ENCODE results near the gene ZNF3.
"Not testable (repeated sequence)": the region's sequence is repeated elsewhere in the genome, so short reads cannot be mapped to it uniquely, and the experiment has no call there.

ZNF3 gene

DNA sequence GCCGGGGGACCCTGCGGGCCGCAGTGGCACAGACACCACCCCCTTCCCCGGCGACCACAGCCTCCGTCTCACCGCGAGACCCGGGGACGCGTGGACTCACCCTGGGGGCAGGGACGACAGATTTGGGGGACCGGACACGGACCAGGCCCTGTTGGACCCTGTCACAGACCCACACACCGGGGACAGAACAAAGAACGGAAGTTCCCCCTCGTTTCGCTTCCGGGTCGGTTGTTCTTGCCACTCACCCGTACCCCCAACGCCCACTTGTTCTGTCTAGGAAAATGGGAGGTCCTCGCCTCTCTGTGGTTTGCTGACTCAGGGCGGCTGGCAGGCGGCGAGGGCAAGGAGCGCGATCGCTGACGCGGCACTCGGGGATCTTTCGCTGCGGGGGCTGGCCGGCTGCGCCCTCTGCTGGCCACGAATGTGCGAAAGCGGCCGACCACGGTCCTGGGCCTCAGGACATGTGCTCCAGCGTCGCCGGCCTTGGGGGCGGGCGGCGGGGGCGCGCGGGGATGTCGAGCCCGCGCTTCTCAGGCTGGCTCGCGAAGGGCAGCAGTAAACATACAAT, at the start of gene ZNF3:
ZNF3 (minus strand) TSS at position 189 of the 568 bp plus-strand sequence. CDS start 4,366 bp downstream, outside the sequence.
- DNase-seq = peak; percentile 97

DNA sequence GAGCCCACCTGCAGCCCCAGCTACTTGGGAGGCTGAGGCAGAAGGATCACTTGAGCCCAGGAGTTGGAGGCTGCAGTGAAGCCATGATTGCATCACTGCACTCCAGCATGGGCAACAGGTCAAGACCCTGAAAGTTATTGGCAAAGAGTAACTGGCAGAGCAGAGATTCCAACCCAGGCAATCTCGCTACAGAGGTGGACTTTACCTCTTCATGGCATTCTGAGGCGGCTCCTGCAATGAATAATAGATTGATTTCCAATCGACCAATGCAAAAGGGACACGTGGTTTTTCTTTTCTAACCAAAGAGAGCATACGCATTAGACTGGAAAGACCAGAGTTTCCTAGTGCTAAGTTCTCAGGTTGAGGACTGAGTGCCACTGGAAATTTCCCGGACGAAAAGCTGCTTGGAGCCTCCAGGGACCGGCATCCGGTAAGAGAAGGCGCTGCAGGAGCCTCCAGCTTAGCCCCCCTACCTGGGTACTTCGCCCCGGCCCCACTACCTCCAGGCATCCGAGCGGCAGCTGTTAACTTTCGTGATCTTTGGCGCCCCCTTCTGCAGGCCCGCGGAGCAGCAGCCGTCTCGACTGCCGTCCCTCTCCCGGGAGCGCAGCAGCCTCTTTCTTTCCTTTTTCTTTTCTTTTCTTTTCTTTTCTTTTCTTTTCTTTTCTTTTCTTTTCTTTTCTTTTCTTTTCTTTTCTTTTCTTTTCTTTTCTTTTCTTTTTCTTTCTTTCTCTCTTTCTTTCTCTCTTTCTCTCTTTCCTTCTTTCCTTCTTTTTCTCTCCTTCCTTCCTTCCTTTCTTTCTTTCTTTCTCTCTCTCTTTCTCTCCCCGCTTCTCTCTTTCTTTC, 49.3 kb upstream of the ZNF3 start:
- DNase-seq = peak; percentile 70

DNA sequence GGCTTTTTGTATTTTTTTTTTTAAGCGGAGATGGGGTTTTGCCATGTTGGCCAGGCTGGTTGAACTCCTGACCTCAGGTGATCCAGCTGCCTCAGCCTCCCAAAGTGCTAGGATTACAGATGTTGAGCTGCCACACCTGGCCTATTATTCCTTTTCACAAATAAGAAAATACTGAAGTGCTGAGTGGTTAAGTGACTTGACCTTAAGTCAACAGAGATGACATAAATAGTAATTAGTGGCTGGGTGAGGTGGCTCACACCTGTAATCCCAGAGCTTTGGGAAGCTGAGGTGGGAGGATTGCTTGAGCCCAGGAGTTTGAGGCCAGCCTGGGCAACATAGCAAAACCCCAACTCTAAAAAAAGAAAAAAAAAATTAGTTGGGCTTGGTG, 48.7 kb upstream of the ZNF3 start:
- DNase-seq = not testable (repeated sequence)

DNA sequence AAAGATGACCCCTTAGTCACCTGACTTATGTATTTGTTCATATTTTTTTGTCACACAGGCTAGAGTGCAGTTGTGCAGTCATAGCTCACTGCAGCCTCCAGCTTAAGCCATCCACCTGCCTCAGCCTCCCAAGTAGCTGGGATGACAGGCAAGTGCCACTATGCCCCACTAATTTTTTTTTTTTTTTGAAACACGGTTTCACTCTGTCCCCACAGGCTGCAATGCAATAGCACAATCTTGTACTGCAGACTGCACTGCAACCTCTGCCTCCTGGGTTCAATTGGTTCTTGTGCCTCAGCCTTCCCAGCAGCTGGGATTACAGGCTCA, 47.1 kb upstream of the ZNF3 start:
- no peak for DNase-seq

DNA sequence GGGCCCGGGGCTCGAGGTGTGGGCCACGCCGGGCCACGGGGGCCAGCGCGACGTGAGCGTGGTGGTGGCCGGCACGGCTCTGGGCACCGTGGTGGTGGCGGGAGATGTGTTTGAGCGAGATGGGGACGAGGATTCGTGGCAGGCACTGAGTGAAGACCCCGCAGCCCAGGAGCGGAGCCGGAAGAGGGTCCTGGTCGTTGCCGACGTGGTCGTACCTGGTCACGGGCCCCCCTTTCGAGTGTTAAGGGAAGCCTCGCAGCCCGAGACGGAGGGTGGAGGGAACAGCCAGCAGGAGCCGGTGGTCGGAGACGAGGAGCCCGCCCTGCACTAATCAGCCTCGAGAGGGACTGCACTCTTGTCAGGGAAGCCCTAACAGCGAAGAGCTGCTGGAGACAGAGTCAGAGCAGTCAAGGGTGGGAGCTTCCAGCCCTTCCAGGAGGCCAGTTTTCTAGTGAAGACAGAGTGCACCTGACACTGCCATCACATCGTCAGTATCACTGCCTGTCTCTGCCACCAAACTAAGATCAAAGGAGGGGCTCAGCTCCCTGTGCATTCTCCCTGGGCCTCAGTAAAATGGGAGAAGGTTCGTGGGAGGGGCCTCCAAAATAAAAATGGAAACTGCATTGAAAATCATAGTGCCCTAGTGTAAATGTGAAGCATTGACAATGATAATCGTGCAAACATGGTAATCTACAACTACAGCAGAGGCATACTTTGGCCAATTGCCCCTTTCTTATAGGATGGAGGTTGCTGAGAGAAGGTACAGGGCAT, 46.5 kb upstream of the ZNF3 start:
- DNase-seq = no peak

DNA sequence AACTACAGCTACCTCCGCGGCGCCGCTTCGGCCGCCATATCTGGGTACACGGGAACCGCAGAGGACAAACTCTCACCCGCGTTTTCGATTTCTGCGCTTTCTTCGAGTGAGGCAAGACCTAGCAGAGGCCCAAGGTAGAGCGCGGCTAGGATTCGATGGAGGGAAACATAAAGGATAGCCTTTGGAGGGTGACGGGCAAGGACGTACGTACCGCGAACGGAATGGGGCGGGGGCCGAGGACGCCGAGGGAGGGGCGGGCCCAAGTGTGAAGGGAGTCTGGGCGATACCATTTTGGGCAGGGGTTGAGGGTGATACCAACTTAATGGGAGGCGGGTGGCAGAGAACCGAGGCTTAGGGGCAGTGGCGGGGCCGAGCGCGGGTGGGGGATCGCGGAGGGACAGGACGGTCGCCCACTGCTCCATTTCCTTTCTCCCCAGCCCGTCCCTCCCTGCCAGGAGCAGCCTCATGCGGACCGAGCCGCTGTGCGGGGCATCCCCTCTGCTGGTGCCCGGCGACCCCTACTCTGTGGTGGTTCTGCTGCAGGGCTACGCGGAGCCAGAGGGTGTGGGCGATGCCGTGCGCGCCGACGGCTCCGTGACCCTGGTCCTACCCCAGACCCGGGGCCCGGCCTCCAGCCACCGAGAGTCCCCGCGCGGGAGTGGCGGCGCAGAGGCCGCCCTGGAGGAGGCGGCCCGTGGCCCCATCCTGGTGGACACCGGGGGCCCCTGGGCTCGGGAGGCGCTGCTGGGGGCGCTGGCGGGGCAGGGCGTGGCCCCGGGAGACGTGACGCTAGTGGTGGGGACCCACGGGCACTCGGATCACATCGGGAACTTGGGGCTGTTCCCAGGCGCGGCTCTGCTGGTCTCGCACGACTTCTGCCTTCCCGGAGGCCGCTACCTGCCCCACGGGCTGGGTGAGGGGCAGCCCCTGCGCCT, 45.7 kb upstream of the ZNF3 start, which contains the start of gene MBLAC1:
MBLAC1 (plus strand) TSS at position 37 of the 935 bp plus-strand sequence; CDS start at position 466, 429 bp downstream.
- peak; percentile 95 for DNase-seq

DNA sequence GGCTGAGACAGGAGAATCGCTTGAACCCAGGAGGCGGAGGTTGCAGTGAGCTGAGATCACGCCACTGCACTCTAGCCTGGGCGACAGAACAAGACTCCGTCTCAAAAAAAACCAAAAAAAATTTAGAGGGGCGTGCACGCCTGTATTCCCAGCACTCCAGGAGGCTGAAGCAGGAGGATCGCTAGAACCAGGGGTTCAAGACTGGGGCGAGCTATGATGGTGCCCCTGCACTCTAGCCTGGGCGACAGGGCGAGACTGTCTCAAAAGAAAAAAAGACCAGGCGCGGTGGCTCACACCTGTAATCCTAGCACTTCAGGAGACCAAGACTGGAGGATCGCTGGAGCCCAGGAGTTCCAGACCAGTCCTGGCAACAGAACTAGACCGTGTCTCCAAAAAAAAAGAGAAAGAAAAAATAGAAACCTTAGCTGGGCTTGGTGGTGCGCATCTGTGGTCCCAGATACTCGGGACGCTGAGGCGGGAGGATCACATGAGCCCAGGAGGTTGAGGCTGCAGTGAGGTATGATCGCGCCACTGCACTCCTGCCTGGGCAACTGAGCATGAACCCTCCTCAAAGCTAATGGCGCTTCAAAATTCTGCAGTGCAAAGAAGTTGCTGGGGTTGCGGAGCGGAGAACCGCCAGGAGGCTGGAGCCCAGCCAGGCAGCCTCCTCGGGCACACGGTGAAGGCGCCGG, 44.9 kb upstream of the ZNF3 start:
- no peak for DNase-seq

DNA sequence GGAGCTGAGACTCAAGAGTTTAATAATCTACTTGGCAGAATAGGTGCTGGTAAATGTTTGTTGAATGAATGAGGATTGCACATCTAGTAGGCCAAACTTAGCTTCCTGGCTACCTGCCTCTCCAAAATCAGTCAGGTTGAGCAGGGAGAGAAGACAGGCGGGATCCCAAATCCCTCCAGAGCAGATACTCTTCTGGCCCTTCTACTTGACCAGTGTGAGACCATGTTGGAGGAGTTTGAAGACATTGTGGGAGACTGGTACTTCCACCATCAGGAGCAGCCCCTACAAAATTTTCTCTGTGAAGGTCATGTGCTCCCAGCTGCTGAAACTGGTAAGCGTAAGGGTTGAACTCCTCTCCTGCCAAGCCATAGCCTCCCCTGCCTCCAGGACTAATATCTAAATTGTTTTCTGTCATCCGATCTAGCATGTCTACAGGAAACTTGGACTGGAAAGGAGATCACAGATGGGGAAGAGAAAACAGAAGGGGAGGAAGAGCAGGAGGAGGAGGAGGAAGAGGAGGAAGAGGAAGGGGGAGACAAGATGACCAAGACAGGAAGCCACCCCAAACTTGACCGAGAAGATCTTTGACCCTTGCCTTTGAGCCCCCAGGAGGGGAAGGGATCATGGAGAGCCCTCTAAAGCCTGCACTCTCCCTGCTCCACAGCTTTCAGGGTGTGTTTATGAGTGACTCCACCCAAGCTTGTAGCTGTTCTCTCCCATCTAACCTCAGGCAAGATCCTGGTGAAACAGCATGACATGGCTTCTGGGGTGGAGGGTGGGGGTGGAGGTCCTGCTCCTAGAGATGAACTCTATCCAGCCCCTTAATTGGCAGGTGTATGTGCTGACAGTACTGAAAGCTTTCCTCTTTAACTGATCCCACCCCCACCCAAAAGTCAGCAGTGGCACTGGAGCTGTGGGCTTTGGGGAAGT, 43.0 kb upstream of the ZNF3 start:
- no peak for DNase-seq

DNA sequence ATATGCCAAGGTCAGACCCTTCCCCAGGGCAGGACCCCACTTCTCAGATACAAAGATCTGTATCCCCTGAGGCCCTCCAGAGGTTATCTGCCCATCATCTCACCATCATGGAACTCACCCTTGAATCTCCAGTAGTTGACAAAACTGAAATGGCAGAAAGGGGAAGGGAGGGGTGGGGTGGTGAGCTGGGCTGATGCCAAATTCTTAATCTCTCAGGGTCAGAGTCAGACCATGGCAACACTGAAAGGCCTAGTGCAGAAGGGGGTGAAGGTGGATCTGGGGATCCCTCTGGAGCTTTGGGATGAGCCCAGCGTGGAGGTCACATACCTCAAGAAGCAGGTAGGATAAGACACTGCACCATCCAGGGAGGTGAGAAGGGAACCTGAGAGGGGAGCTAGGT, 41.0 kb upstream of the ZNF3 start:
- DNase-seq = no peak

DNA sequence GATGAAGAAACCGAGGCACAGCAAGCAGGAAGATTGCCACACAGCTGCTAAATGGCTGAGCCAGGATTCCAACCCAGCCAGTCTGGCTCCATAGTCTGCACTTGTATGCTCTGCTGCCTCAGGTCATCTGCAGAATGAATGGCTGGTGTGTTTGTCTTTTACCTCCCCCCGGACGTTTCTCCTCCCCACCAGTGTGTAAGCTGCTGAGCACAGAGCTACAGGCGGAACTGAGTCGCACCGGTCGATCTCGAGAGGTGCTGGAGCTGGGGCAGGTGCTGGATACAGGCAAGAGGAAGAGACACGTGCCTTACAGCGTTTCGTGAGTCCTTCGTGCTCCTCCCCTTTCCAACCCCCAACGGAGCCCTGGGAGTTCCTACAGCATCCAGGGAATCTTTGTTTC, 40.5 kb upstream of the ZNF3 start:
- DNase-seq = peak; percentile 74

DNA sequence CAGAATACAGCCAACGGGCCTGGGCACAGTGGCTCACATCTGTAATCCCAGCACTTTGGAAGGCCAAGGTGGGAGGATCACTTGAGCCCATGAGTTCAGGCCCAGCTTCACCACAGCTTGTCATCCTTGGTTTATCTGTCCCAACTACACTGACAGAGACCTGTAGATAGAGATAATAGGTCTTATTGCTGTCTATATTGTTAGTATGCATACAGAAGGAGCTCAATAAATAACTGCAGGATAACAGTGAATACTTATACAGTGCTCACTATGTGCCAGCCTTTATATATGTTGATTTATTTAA, 39.2 kb upstream of the ZNF3 start:
- no peak for DNase-seq

DNA sequence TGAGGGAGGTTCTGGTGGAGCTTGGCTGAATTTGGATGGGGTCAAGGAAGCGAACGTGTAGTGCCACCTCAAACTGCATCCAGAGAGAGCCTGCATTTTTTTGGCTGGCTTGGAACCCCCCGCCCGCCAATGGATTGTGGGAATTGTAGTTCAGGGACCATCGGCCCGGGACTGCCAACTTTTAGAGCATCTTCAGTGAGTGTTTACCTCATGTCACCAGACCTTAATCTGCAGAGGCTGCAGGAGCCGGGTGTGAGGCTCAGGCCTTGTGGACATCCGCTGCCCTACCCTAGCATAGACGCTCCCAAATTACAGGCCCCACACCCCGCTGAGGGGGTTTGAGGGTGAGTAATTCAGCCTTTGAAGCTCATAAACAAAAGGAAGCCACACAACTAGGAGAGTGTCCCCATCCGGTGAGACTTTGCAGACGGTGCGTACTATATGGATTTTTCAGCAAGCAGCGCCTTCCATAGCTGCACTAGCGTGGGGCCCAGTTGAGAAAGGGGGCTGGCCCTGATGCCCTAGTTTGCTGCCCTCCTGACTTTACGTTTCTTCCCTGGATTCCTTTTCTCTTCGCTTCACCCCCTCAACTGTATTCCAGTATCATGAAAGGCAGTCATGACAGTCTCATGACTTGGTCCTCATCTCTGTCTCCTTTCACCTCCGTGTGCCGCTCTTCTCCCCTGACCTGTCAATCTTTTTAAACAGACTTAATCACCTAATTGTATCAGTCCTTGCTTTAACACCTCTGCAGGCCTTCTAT, 38.6 kb upstream of the ZNF3 start:
- no peak for DNase-seq

DNA sequence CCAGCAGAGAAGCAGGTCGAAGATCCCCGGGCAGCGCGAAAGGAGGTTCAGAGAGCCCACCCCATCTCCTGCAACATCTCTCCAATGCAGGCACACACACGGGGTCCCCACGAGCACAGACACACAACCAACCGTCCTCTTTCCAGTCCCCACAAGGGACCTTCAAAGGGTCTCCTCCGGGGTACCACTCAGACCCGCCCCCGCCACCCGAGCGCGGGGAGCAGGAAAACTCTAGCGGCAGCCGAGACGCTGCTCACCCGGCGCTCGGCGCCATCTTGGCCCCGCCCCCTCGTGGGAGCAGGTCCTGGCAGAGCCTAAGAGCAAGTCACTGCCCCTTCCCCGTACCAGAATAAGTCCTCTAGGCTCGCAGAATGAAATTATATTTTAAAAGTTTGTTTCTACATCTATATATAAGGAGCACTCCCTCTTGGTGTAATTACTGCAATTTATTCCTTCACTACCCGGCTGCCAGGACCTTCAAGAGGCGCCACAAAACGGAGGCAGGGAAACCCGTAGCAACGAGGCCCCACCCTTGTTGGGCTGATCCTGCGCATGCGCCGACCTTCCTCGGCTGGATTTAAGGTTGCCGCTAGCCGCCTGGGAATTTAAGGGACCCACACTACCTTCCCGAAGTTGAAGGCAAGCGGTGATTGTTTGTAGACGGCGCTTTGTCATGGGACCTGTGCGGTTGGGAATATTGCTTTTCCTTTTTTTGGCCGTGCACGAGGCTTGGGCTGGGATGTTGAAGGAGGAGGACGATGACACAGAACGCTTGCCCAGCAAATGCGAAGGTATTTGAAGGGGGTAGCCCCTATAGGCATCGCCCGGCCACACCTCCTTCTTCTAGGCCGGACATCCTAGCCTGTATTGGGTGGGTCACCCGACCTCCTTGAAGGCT, 37.8 kb upstream of the ZNF3 start, which contains the start of the genes CNPY4 and TAF6:
CNPY4 (plus strand) TSS at position 563 of the 898 bp plus-strand sequence; CDS start at position 674, 111 bp downstream.
TAF6 (minus strand) TSS at position 287 of the 898 bp plus-strand sequence. CDS start 5,149 bp downstream, outside the sequence.
- peak; percentile 93 for DNase-seq

DNA sequence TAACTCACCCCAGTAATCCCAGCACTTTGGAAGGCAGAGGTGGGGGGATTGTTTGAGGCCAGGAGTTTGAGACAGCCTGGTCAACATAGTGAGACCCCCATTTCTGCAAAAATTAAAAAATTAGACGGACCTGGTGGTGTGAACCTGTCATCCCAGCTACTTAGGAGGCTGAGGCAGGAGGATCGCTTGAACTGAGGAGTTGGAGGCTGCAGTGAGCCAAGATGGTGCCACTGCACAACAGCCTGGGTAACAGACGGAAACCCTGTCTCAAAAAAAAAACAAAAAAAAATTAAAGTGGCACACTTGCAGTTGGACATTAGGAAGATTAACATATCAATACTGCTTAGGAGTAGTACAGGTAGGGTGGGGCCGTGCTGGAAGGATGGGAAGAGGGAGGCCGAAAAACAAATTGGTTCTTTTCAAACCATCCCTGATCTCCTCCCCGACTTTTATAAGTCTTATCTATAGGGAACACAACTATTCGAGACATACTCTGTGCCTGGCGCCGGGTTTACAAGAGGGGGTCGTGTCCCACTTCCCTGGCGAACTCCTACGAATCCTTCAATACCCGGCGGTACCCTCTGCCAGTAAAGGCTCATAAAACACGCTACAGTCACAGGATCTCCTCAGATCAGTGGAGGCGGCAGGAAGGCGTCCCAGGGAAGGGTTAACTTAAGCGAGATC, 37.0 kb upstream of the ZNF3 start:
- DNase-seq = no peak

DNA sequence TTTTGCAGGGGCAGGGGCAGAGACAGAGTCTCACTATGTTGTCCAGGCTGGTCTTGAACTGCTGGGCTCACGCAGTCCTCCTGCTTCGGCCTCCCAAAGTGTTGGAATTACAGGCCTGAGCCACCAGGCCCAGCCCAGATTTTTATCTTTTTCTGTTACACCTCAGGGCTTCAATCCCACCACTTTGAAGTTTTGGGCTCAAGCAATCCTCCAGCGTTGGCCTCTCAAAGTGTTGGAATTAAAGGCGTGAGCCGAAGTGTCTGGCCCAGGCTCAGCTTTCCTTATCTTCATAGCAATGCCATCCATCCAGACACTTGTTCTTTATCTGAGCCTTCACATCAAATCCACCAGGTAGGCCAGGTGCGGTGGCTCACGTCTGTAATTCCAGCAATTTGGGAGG, 33.5 kb upstream of the ZNF3 start:
- DNase-seq = no peak

DNA sequence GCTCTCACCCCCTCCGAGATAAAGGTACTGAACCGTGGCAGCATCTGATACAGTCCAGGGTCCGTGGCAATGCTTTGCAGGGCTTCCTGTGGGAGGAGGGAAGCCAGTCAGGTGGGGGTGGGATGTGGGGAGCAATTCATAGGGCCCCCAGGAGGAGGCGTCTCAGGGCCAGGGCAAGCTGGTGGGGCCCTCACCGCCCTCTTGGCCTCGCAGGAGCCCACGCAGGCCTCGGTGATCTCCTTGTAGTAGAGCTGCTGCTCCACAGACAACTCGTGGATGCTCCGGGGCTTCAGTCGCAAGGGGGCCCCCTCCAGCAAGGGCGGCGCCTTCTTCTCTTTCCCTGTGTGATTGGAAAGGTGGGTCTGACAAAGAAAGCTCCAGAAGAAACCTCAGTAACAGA, 30.4 kb upstream of the ZNF3 start:
- no peak for DNase-seq

DNA sequence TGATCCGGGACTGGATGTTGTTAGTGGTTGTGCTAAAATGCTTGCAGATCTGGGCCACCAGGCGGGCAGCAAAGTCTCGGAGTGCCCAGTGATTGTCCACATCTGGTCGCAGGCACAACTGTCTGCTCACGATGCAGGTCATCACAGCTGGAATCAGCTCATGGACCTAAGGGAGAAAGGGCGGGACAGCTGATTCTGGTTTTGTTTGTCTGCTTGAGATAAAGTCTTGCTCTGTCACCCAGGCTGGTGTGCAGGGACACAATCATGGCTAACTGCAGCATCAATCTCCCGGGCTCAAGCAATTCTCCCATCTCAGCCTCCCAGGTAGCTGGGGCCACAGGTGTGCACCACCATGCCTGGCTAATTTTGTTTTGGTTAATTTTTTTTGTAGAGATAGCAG, 29.6 kb upstream of the ZNF3 start:
- DNase-seq = no peak

DNA sequence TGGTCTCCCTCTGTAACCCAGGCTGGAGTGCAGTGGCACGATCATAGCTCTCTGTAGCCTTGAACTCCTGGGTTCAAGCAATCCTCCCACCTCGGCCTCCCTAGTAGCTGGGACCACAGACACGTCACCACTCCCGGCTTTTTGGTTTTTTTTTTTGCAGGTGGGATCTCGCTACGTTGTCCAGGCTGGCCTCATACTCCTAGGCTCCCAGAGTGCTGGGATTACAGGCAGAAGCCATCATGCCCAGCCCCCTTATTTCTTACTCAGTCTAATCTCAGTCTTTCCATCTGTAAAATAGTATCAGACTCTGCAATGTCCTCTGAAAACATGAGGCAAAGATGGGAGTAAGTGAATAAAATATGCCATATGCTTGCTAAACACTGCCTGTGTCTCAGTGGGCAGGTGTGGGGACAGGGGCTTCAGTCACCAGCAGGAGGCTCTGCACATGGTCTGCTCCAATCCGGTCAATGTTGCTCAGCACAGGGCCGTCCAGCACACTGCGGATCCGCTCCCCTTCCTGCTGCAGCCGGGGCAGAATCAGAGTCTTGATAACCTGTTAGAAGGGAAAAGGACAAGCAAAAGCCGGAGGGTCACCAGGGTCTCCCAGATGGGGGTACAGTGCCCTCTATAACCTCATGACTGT, 28.1 kb upstream of the ZNF3 start:
- DNase-seq = no peak
